Kidney capillary endothelial cell (primary cell): ENCODE measurements around the gene GJD3.
A peak's percentile ranks its signal among the peaks of the same experiment; 100 is the strongest.
"Not testable (repeated sequence)": the region's sequence is repeated elsewhere in the genome, so short reads cannot be mapped to it uniquely, and the experiment has no call there.

Experiments
- DNase-seq: peaks from one replicate; pipeline ENCODE4 v3.0.0-alpha.2; 2018; ENCODE audit warnings: low spot score

GJD3 gene

GRCh38 chr17:40367728-40368127 is 3.2 kb upstream of the GJD3 start:
- DNase-seq = not testable (repeated sequence)

GRCh38 chr17:40366861-40367518 is 2.5 kb upstream of the GJD3 start:
- DNase-seq = no peak

- DNase-seq = no peak
These were observed 1.7 kb upstream of the GJD3 start for GRCh38 chr17:40366076-40366860.

GRCh38 chr17:40364906-40365305 is 369 bp upstream of the GJD3 start:
- no peak for DNase-seq

GRCh38 chr17:40363111-40363827 is 1.3 kb downstream of the GJD3 start:
- DNase-seq = no peak

- no peak for DNase-seq
These were observed 1.8 kb downstream of the GJD3 start for GRCh38 chr17:40362696-40363110.

- no peak for DNase-seq
These were observed 2.4 kb downstream of the GJD3 start for GRCh38 chr17:40361925-40362695.

- DNase-seq = no peak
These were observed 3.2 kb downstream of the GJD3 start for GRCh38 chr17:40361063-40361924.

- no peak for DNase-seq
These were observed 4.4 kb downstream of the GJD3 start for GRCh38 chr17:40360091-40360490.

- DNase-seq = peak; percentile 79
These were observed 6.1 kb downstream of the GJD3 start for GRCh38 chr17:40358323-40359038.

GRCh38 chr17:40356990-40357881 is 7.3 kb downstream of the GJD3 start:
- no peak for DNase-seq

- DNase-seq = no peak
These were observed 8.5 kb downstream of the GJD3 start for GRCh38 chr17:40355804-40356758.

- DNase-seq = no peak
These were observed 9.3 kb downstream of the GJD3 start for GRCh38 chr17:40355123-40355803.

GRCh38 chr17:40354221-40355122 is 10.1 kb downstream of the GJD3 start:
- DNase-seq = no peak

- no peak for DNase-seq
These were observed 11.7 kb downstream of the GJD3 start for GRCh38 chr17:40352779-40353394.

- no peak for DNase-seq
These were observed 12.2 kb downstream of the GJD3 start for GRCh38 chr17:40352237-40352778.
